Endothelial cell of umbilical vein (primary cell): ENCODE results near the gene OR6K2. TPM values are rescaled to one million over a fixed set of nuclear protein-coding genes. Genes with fewer than 3 reads are reported as not detected.

Source experiments
- BruUV-seq: library from RNA; stranded (reverse); fragments of 400-500 nt; replicated peaks from 2 replicates; lab custom pipeline; 2021; lab: Mats Ljungman, UMichigan
- CTCF ChIA-PET: fragments of 300-600, 350-600 bp; sonication (Branson Sonifier 250); formaldehyde crosslinking; loops from one replicate; lab custom pipeline; 2021; ENCODE audit warnings: antibody characterized with exemption, inconsistent platforms; lab: Charles Lee
- POLR2A ChIA-PET: fragments of 300-600, 350-600 bp; sonication (Branson Sonifier 250); formaldehyde crosslinking; loops from one replicate; lab custom pipeline; 2021; ENCODE audit warnings: antibody characterized with exemption, inconsistent platforms; lab: Charles Lee
- DNase-seq: peaks from one replicate; pipeline ENCODE4 v3.0.0-alpha.2; 2011; ENCODE audit warnings: low read depth, low spot score
- FAIRE-seq: peaks from 2 replicates; lab custom pipeline; 2011; peaks lifted over from hg19 to GRCh38; lab: Jason Lieb, UNC
- H2AFZ ChIP-seq: 2 replicates; pipeline ENCODE4 v1.6.0; 2012; ENCODE audit warnings: low read depth, low read length, control low read depth, inconsistent platforms
- H3K27ac ChIP-seq: 2 replicates; pipeline ENCODE4 v1.5.1; 2011; ENCODE audit warnings: low read depth, mild to moderate bottlenecking, control low read depth, low read length, moderate library complexity; ENCODE audit not compliant: insufficient read depth
- H3K27me3 ChIP-seq, 2 experiments: 2 replicates each; pipeline versions ENCODE4 v1.6.0 to v1.6.1; 2011; ENCODE audit warnings: low read length in 2 of 2, mixed read lengths in 1 of 2; ENCODE audit not compliant: control insufficient read depth in 2 of 2, insufficient read depth in 2 of 2
- H3K36me3 ChIP-seq, 2 experiments: 2 replicates in 1 of 2; 3 replicates in 1 of 2; pipeline ENCODE4 v1.5.1; 2011; ENCODE audit warnings: low read length in 2 of 2, mild to moderate bottlenecking in 1 of 2, moderate library complexity in 1 of 2; ENCODE audit not compliant: control insufficient read depth in 2 of 2, insufficient read depth in 2 of 2; ENCODE audit errors: extremely low read depth in 1 of 2
- H3K4me1 ChIP-seq: 3 replicates; pipeline ENCODE4 v1.5.1; 2011; ENCODE audit warnings: mild to moderate bottlenecking, low read length; ENCODE audit not compliant: control insufficient read depth, insufficient read depth; ENCODE audit errors: extremely low read depth
- H3K4me2 ChIP-seq: 2 replicates; pipeline ENCODE4 v1.6.1; 2011; ENCODE audit warnings: low read length, control low read depth, mixed read lengths; ENCODE audit not compliant: insufficient read depth
- H3K4me3 ChIP-seq, 3 experiments: fragments of 200-600 bp in 1 of 3; sonication (generic), shearing (Covaris generic) in 1 of 3; replicated peaks in 1 of 3; 2 replicates each; pipeline ENCODE4 v1.5.1; 2011 to 2016; ENCODE audit warnings: control low read depth in 3 of 3, low read length in 3 of 3, mild to moderate bottlenecking in 2 of 3, inconsistent platforms in 1 of 3, low read depth in 1 of 3, moderate library complexity in 1 of 3; ENCODE audit not compliant: insufficient read depth in 1 of 3
- H3K79me2 ChIP-seq: 2 replicates; pipeline ENCODE4 v1.6.0; 2012; ENCODE audit warnings: low read length, inconsistent platforms; ENCODE audit not compliant: control insufficient read depth, insufficient read depth
- H3K9ac ChIP-seq: replicated peaks from 2 replicates; pipeline ENCODE3; 2011; ENCODE audit warnings: low read length, control low read depth; ENCODE audit not compliant: insufficient read depth; ENCODE audit errors: extremely low read depth
- H3K9me1 ChIP-seq: replicated peaks from 3 replicates; pipeline ENCODE4 v1.6.0; 2011; ENCODE audit warnings: mild to moderate bottlenecking, low read length; ENCODE audit not compliant: control insufficient read depth, insufficient read depth; ENCODE audit errors: extremely low read depth
- H3K9me3 ChIP-seq: replicated peaks from 2 replicates; pipeline ENCODE4 v1.5.1; 2012; ENCODE audit warnings: low read length, inconsistent platforms; ENCODE audit not compliant: control insufficient read depth, insufficient read depth
- H4K20me1 ChIP-seq: replicated peaks from 2 replicates; pipeline ENCODE3; 2011; ENCODE audit warnings: mild to moderate bottlenecking, low read length; ENCODE audit not compliant: control insufficient read depth, insufficient read depth; ENCODE audit errors: extremely low read depth
- EZH2 ChIP-seq: IDR thresholded peaks from 2 replicates; pipeline ENCODE4 v1.6.1; 2012; ENCODE audit warnings: borderline replicate concordance, low read depth, mild to moderate bottlenecking, moderate library complexity, low read length, inconsistent platforms; ENCODE audit not compliant: severe bottlenecking
- FOS ChIP-seq: IDR thresholded peaks from 2 replicates; pipeline ENCODE4 v1.6.1; 2011; ENCODE audit warnings: mild to moderate bottlenecking, low read length, moderate library complexity, borderline replicate concordance; ENCODE audit not compliant: insufficient read depth
- GATA2 ChIP-seq: IDR thresholded peaks from 2 replicates; pipeline ENCODE4 v1.7.0; 2011; ENCODE audit warnings: low read depth, mild to moderate bottlenecking, moderate library complexity, mixed read lengths, low read length; ENCODE audit not compliant: insufficient read length, insufficient read depth
- JUN ChIP-seq: IDR thresholded peaks from 2 replicates; pipeline ENCODE4 v1.6.1; 2011; ENCODE audit warnings: borderline replicate concordance, low read depth; ENCODE audit not compliant: insufficient read length, insufficient read depth
- MAX ChIP-seq: IDR thresholded peaks from 2 replicates; pipeline ENCODE4 v1.6.1; 2011; ENCODE audit not compliant: insufficient read depth, insufficient read length
- MYC ChIP-seq: IDR thresholded peaks from one replicate; pipeline ENCODE4 v1.6.1; 2011; ENCODE audit warnings: mild to moderate bottlenecking, low read depth, low read length
- POLR2A ChIP-seq: IDR thresholded peaks from 2 replicates; pipeline ENCODE4 v1.6.1; 2012; ENCODE audit warnings: low read depth, mild to moderate bottlenecking, control low read depth, low read length
- POLR2AphosphoS5 ChIP-seq: IDR thresholded peaks from 2 replicates; pipeline ENCODE4 v1.6.1; 2012; ENCODE audit warnings: low read depth, mild to moderate bottlenecking, control low read depth, low read length, moderate library complexity; ENCODE audit not compliant: insufficient read depth
- dilution Hi-C: fragments of 300-500 bp; cut with MboI; formaldehyde crosslinking; loops from one replicate; pipeline ENCODE4 v1.15.0; 2019; ENCODE audit warnings: low sequenced_read_pairs; ENCODE audit not compliant: extremely low pct_ligation_motif_present
- intact Hi-C: fragments of 100-400 bp; cut with micrococcal nuclease; formaldehyde crosslinking; loops from one replicate; pipeline ENCODE4 v1.10.0; 2022
- polyA plus RNA-seq, 4 experiments: library from polyadenylated mRNA; depleted of rRNA in 3 of 4; stranded (reverse) in 3 of 4; unstranded in 1 of 4; fragments of >200 nt; gene quantifications; 2 replicates each; pipeline versions ENCODE4 v1.2.1 to v1.2.3, GENCODE V29; 2011 to 2012; ENCODE audit warnings: missing spikeins in 1 of 4
- total RNA-seq: library from RNA; stranded (reverse); gene quantifications from 2 replicates; pipeline ENCODE4 v1.2.3, GENCODE V29; 2021
- TF ChIP-seq, protein P1 (sequence below), 2 donors: IDR thresholded peaks; 1 replicate in 1 of 2; 2 replicates in 1 of 2; pipeline ENCODE4 v1.5.1; 2011; ENCODE audit warnings: low read length in 2 of 2, mild to moderate bottlenecking in 2 of 2, moderate library complexity in 2 of 2, control low read depth in 1 of 2, inconsistent platforms in 1 of 2, low read depth in 1 of 2; ENCODE audit not compliant: insufficient read depth in 1 of 2; ENCODE audit errors: extremely low read depth in 1 of 2

OR6K2 gene
- total and polyA plus RNA-seq, 2 donors (not counting 3 experiments of a cell fraction or from before 2014, with no cell fraction given), result not detected

DNA sequence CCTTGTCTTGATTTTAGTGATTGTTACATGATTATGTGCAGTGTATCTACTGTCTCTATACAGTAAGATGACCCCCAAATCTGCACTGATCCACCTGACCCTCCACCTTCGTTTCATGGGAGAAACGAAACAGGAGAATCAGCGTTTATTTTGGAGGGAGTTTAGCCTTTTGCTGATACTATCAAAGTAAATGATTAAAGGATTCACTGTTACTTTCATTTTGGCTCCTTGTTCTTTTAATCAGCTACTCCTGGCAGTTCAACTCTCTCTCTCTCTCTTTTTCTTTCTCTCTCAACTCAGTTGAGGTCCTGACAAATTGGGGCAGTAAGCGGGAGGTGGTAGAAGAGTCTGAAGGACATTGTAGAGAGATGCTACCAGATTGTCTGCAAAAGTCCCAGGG lies 30.0 kb upstream of the OR6K2 start:
- CTCF ChIA-PET, result no interaction called here
- dilution Hi-C loops, result no loop called here
- Histone ChIP-seq H2AFZ (no peak overlapping the region), H3K27ac (no peak overlapping the region), H3K4me1 (no peaks in the 10 kb centered on the region), H3K36me3 (no peaks in the 10 kb centered on the region), H3K79me2 (no peaks in the 10 kb centered on the region), H3K27me3 (no peaks in the 10 kb centered on the region), H3K4me3 (no peak overlapping the region), H3K9me1 (no peaks in the 10 kb centered on the region), H4K20me1 (no peaks in the 10 kb centered on the region), H3K9me3 (no peaks in the 10 kb centered on the region), H3K4me2 (no peak overlapping the region), H3K9ac (no peak overlapping the region)
- POLR2A ChIA-PET, result no interaction called here
- FAIRE-seq (no peak), DNase-seq (no peak)
- intact Hi-C loops, result no loop called here
- TF ChIP-seq POLR2AphosphoS5, result no peak
- no peak for TF ChIP-seq EZH2
- TF ChIP-seq POLR2A, result no peak
- TF ChIP-seq, protein P1, sequence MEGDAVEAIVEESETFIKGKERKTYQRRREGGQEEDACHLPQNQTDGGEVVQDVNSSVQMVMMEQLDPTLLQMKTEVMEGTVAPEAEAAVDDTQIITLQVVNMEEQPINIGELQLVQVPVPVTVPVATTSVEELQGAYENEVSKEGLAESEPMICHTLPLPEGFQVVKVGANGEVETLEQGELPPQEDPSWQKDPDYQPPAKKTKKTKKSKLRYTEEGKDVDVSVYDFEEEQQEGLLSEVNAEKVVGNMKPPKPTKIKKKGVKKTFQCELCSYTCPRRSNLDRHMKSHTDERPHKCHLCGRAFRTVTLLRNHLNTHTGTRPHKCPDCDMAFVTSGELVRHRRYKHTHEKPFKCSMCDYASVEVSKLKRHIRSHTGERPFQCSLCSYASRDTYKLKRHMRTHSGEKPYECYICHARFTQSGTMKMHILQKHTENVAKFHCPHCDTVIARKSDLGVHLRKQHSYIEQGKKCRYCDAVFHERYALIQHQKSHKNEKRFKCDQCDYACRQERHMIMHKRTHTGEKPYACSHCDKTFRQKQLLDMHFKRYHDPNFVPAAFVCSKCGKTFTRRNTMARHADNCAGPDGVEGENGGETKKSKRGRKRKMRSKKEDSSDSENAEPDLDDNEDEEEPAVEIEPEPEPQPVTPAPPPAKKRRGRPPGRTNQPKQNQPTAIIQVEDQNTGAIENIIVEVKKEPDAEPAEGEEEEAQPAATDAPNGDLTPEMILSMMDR (IDR thresholded peaks at IDR 0.05; ENCODE audit: extremely low read depth in 1 of 2, insufficient read depth in 1 of 2, low read depth in 1 of 2, low read length in 2 of 2), result no peak
- no peak for TF ChIP-seq JUN
- TF ChIP-seq FOS, result no peak
- no peak for TF ChIP-seq MAX
- no peak for TF ChIP-seq GATA2
- TF ChIP-seq MYC, result no peak
- no TSS peak for BruUV-seq
